IPS-18c (cell line): ENCODE results near the gene SLC20A1.

Experiments used
- H3K4me3 ChIP-seq: 2 replicates; pipeline ENCODE4 v1.7.0; 2013; ENCODE audit warnings: low read depth, mild to moderate bottlenecking, low read length, moderate library complexity; ENCODE audit not compliant: insufficient read depth
- H3K9me3 ChIP-seq: one replicate; pipeline ENCODE4 v1.6.1; 2013; ENCODE audit warnings: mild to moderate bottlenecking, low read length, moderate library complexity; ENCODE audit not compliant: control insufficient read depth, insufficient read depth

SLC20A1 gene

GRCh38 chr2:112621790-112622527 lies 23.8 kb upstream of the SLC20A1 start:
- Histone ChIP-seq H3K4me3 (no peak overlapping the region), H3K9me3 (no peaks in the 10 kb centered on the region)

- H3K4me3 ChIP-seq, result no peak overlapping the region
Measured at GRCh38 chr2:112622528-112622849, 23.2 kb upstream of the SLC20A1 start.

GRCh38 chr2:112623913-112624777 lies 21.6 kb upstream of the SLC20A1 start:
- Histone ChIP-seq H3K9me3 (no peaks in the 10 kb centered on the region), H3K4me3 (no peak overlapping the region)

More at GRCh38 chr2:112622528-112622849, 23.2 kb upstream of the SLC20A1 start:
- H3K9me3 ChIP-seq, result no peaks in the 10 kb centered on the region

GRCh38 chr2:112625474-112626114 lies 20.1 kb upstream of the SLC20A1 start:
- H3K4me3 ChIP-seq, result no peak overlapping the region
- no peaks in the 10 kb centered on the region for H3K9me3 ChIP-seq

- no peaks in the 10 kb centered on the region for H3K9me3 ChIP-seq
- H3K4me3 ChIP-seq, result no peak overlapping the region
Measured at GRCh38 chr2:112626604-112627059, 19.1 kb upstream of the SLC20A1 start.

GRCh38 chr2:112627060-112628040 lies 18.4 kb upstream of the SLC20A1 start:
- H3K4me3 ChIP-seq, result no peak overlapping the region
- no peaks in the 10 kb centered on the region for H3K9me3 ChIP-seq

- H3K9me3 ChIP-seq, result no peaks in the 10 kb centered on the region
- H3K4me3 ChIP-seq, result no peak overlapping the region
Measured at GRCh38 chr2:112629224-112629623, 16.5 kb upstream of the SLC20A1 start.

- no peaks in the 10 kb centered on the region for H3K9me3 ChIP-seq
- no peak overlapping the region for H3K4me3 ChIP-seq
Measured at GRCh38 chr2:112629823-112630222, 15.9 kb upstream of the SLC20A1 start.

- no peak overlapping the region for H3K4me3 ChIP-seq
- H3K9me3 ChIP-seq, result no peaks in the 10 kb centered on the region
Measured at GRCh38 chr2:112630268-112630667, 15.5 kb upstream of the SLC20A1 start.

- Histone ChIP-seq H3K9me3 (no peaks in the 10 kb centered on the region), H3K4me3 (no peak overlapping the region)
Measured at GRCh38 chr2:112633708-112634107, 12.0 kb upstream of the SLC20A1 start.

GRCh38 chr2:112634153-112634873 lies 11.4 kb upstream of the SLC20A1 start:
- H3K9me3 ChIP-seq, result no peaks in the 10 kb centered on the region
- H3K4me3 ChIP-seq, result no peak overlapping the region

GRCh38 chr2:112634874-112635157 lies 10.9 kb upstream of the SLC20A1 start:
- Histone ChIP-seq H3K4me3 (no peak overlapping the region), H3K9me3 (no peaks in the 10 kb centered on the region)

- Histone ChIP-seq H3K9me3 (no peaks in the 10 kb centered on the region), H3K4me3 (no peak overlapping the region)
Measured at GRCh38 chr2:112636605-112637288, 9.0 kb upstream of the SLC20A1 start.

- no peaks in the 10 kb centered on the region for H3K9me3 ChIP-seq
- H3K4me3 ChIP-seq, result no peak overlapping the region
Measured at GRCh38 chr2:112637289-112637660, 8.5 kb upstream of the SLC20A1 start.

- Histone ChIP-seq H3K4me3 (no peak overlapping the region), H3K9me3 (no peaks in the 10 kb centered on the region)
Measured at GRCh38 chr2:112639936-112640335, 5.8 kb upstream of the SLC20A1 start.

GRCh38 chr2:112640467-112640799 lies 5.3 kb upstream of the SLC20A1 start:
- Histone ChIP-seq H3K4me3 (no peak overlapping the region), H3K9me3 (no peaks in the 10 kb centered on the region)
